Endothelial cell of umbilical vein (primary cell): ENCODE measurements around the gene ATG10. TPM values are rescaled to one million over a fixed set of nuclear protein-coding genes. Genes with fewer than 3 reads are reported as not detected.
"Not testable (repeated sequence)": the region's sequence is repeated elsewhere in the genome, so short reads cannot be mapped to it uniquely, and the experiment has no call there.

Experiments used
- BruUV-seq: library from RNA; stranded (reverse); fragments of 400-500 nt; replicated peaks from 2 replicates; lab custom pipeline; 2021; lab: Mats Ljungman, UMichigan
- CTCF ChIA-PET: fragments of 300-600, 350-600 bp; sonication (Branson Sonifier 250); formaldehyde crosslinking; loops from one replicate; lab custom pipeline; 2021; ENCODE audit warnings: antibody characterized with exemption, inconsistent platforms; lab: Charles Lee
- POLR2A ChIA-PET: fragments of 300-600, 350-600 bp; sonication (Branson Sonifier 250); formaldehyde crosslinking; loops from one replicate; lab custom pipeline; 2021; ENCODE audit warnings: antibody characterized with exemption, inconsistent platforms; lab: Charles Lee
- DNase-seq: peaks from one replicate; pipeline ENCODE4 v3.0.0-alpha.2; 2011; ENCODE audit warnings: low read depth, low spot score
- FAIRE-seq: peaks from 2 replicates; lab custom pipeline; 2011; peaks lifted over from hg19 to GRCh38; lab: Jason Lieb, UNC
- H2AFZ ChIP-seq: 2 replicates; pipeline ENCODE4 v1.6.0; 2012; ENCODE audit warnings: low read depth, low read length, control low read depth, inconsistent platforms
- H3K27ac ChIP-seq: 2 replicates; pipeline ENCODE4 v1.5.1; 2011; ENCODE audit warnings: low read depth, mild to moderate bottlenecking, control low read depth, low read length, moderate library complexity; ENCODE audit not compliant: insufficient read depth
- H3K27me3 ChIP-seq, 2 experiments: 2 replicates each; pipeline versions ENCODE4 v1.6.0 to v1.6.1; 2011; ENCODE audit warnings: low read length in 2 of 2, mixed read lengths in 1 of 2; ENCODE audit not compliant: control insufficient read depth in 2 of 2, insufficient read depth in 2 of 2
- H3K36me3 ChIP-seq, 2 experiments: 2 replicates in 1 of 2; 3 replicates in 1 of 2; pipeline ENCODE4 v1.5.1; 2011; ENCODE audit warnings: low read length in 2 of 2, mild to moderate bottlenecking in 1 of 2, moderate library complexity in 1 of 2; ENCODE audit not compliant: control insufficient read depth in 2 of 2, insufficient read depth in 2 of 2; ENCODE audit errors: extremely low read depth in 1 of 2
- H3K4me1 ChIP-seq: 3 replicates; pipeline ENCODE4 v1.5.1; 2011; ENCODE audit warnings: mild to moderate bottlenecking, low read length; ENCODE audit not compliant: control insufficient read depth, insufficient read depth; ENCODE audit errors: extremely low read depth
- H3K4me2 ChIP-seq: 2 replicates; pipeline ENCODE4 v1.6.1; 2011; ENCODE audit warnings: low read length, control low read depth, mixed read lengths; ENCODE audit not compliant: insufficient read depth
- H3K4me3 ChIP-seq, 3 experiments: fragments of 200-600 bp in 1 of 3; sonication (generic), shearing (Covaris generic) in 1 of 3; replicated peaks in 1 of 3; 2 replicates each; pipeline ENCODE4 v1.5.1; 2011 to 2016; ENCODE audit warnings: control low read depth in 3 of 3, low read length in 3 of 3, mild to moderate bottlenecking in 2 of 3, inconsistent platforms in 1 of 3, low read depth in 1 of 3, moderate library complexity in 1 of 3; ENCODE audit not compliant: insufficient read depth in 1 of 3
- H3K79me2 ChIP-seq: 2 replicates; pipeline ENCODE4 v1.6.0; 2012; ENCODE audit warnings: low read length, inconsistent platforms; ENCODE audit not compliant: control insufficient read depth, insufficient read depth
- H3K9ac ChIP-seq: replicated peaks from 2 replicates; pipeline ENCODE3; 2011; ENCODE audit warnings: low read length, control low read depth; ENCODE audit not compliant: insufficient read depth; ENCODE audit errors: extremely low read depth
- H3K9me1 ChIP-seq: replicated peaks from 3 replicates; pipeline ENCODE4 v1.6.0; 2011; ENCODE audit warnings: mild to moderate bottlenecking, low read length; ENCODE audit not compliant: control insufficient read depth, insufficient read depth; ENCODE audit errors: extremely low read depth
- H3K9me3 ChIP-seq: replicated peaks from 2 replicates; pipeline ENCODE4 v1.5.1; 2012; ENCODE audit warnings: low read length, inconsistent platforms; ENCODE audit not compliant: control insufficient read depth, insufficient read depth
- H4K20me1 ChIP-seq: replicated peaks from 2 replicates; pipeline ENCODE3; 2011; ENCODE audit warnings: mild to moderate bottlenecking, low read length; ENCODE audit not compliant: control insufficient read depth, insufficient read depth; ENCODE audit errors: extremely low read depth
- EZH2 ChIP-seq: IDR thresholded peaks from 2 replicates; pipeline ENCODE4 v1.6.1; 2012; ENCODE audit warnings: borderline replicate concordance, low read depth, mild to moderate bottlenecking, moderate library complexity, low read length, inconsistent platforms; ENCODE audit not compliant: severe bottlenecking
- FOS ChIP-seq: IDR thresholded peaks from 2 replicates; pipeline ENCODE4 v1.6.1; 2011; ENCODE audit warnings: mild to moderate bottlenecking, low read length, moderate library complexity, borderline replicate concordance; ENCODE audit not compliant: insufficient read depth
- GATA2 ChIP-seq: IDR thresholded peaks from 2 replicates; pipeline ENCODE4 v1.7.0; 2011; ENCODE audit warnings: low read depth, mild to moderate bottlenecking, moderate library complexity, mixed read lengths, low read length; ENCODE audit not compliant: insufficient read length, insufficient read depth
- JUN ChIP-seq: IDR thresholded peaks from 2 replicates; pipeline ENCODE4 v1.6.1; 2011; ENCODE audit warnings: borderline replicate concordance, low read depth; ENCODE audit not compliant: insufficient read length, insufficient read depth
- MYC ChIP-seq: IDR thresholded peaks from one replicate; pipeline ENCODE4 v1.6.1; 2011; ENCODE audit warnings: mild to moderate bottlenecking, low read depth, low read length
- POLR2A ChIP-seq: IDR thresholded peaks from 2 replicates; pipeline ENCODE4 v1.6.1; 2012; ENCODE audit warnings: low read depth, mild to moderate bottlenecking, control low read depth, low read length
- POLR2AphosphoS5 ChIP-seq: IDR thresholded peaks from 2 replicates; pipeline ENCODE4 v1.6.1; 2012; ENCODE audit warnings: low read depth, mild to moderate bottlenecking, control low read depth, low read length, moderate library complexity; ENCODE audit not compliant: insufficient read depth
- dilution Hi-C: fragments of 300-500 bp; cut with MboI; formaldehyde crosslinking; loops from one replicate; pipeline ENCODE4 v1.15.0; 2019; ENCODE audit warnings: low sequenced_read_pairs; ENCODE audit not compliant: extremely low pct_ligation_motif_present
- intact Hi-C: fragments of 100-400 bp; cut with micrococcal nuclease; formaldehyde crosslinking; loops from one replicate; pipeline ENCODE4 v1.10.0; 2022
- polyA plus RNA-seq, 4 experiments: library from polyadenylated mRNA; depleted of rRNA in 3 of 4; stranded (reverse) in 3 of 4; unstranded in 1 of 4; fragments of >200 nt; gene quantifications; 2 replicates each; pipeline versions ENCODE4 v1.2.1 to v1.2.3, GENCODE V29; 2011 to 2012; ENCODE audit warnings: missing spikeins in 1 of 4
- total RNA-seq: library from RNA; stranded (reverse); gene quantifications from 2 replicates; pipeline ENCODE4 v1.2.3, GENCODE V29; 2021
- TF ChIP-seq, protein P1 (sequence below): IDR thresholded peaks from 2 replicates; pipeline ENCODE4 v1.6.1; 2011; ENCODE audit not compliant: insufficient read depth, insufficient read length
- TF ChIP-seq, protein P2 (sequence below), 2 donors: IDR thresholded peaks; 1 replicate in 1 of 2; 2 replicates in 1 of 2; pipeline ENCODE4 v1.5.1; 2011; ENCODE audit warnings: low read length in 2 of 2, mild to moderate bottlenecking in 2 of 2, moderate library complexity in 2 of 2, control low read depth in 1 of 2, inconsistent platforms in 1 of 2, low read depth in 1 of 2; ENCODE audit not compliant: insufficient read depth in 1 of 2; ENCODE audit errors: extremely low read depth in 1 of 2

Gene ATG10
- total and polyA plus RNA-seq, 2 donors (not counting 3 experiments of a cell fraction or from before 2014, with no cell fraction given) = 1.6 to 3.9 TPM

DNA sequence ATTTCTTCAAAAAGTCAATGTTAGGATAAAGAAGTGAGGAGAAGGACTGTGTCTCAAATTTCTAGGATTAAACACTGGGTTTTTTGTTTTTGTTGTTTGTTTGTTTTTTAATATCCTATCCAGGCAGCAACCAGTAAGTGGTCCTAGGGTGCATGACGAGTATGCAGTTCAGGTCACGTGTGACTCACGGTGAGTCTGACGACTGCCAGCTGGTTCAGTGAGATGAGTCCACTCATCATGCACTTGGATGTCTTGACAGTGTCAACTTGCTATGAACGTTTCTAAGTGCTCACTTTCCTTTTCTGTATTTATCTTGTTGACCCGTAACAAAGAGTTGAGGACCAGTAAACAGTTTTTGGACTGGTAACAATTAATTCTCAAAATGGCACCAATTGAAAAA, 32.7 kb downstream of the ATG10 start:
- H3K27ac ChIP-seq = no peak overlapping the region
- FAIRE-seq (no peak), DNase-seq (no peak)
- H3K79me2 ChIP-seq = no peaks in the 10 kb centered on the region
- H3K4me2 ChIP-seq = no peak overlapping the region
- H4K20me1 ChIP-seq = no peaks in the 10 kb centered on the region
- no peaks in the 10 kb centered on the region for H3K9me3 ChIP-seq
- H3K36me3 ChIP-seq = no peaks in the 10 kb centered on the region
- no peak overlapping the region for H2AFZ ChIP-seq
- ChIA-PET CTCF (no interaction called here), POLR2A (no interaction called here)
- no peaks in the 10 kb centered on the region for H3K27me3 ChIP-seq
- no peaks in the 10 kb centered on the region for H3K9me1 ChIP-seq
- H3K4me3 ChIP-seq = no peak overlapping the region
- intact Hi-C loops = no loop called here
- dilution Hi-C loops = no loop called here
- no peaks in the 10 kb centered on the region for H3K4me1 ChIP-seq
- no peak for TF ChIP-seq FOS
- no peak for TF ChIP-seq JUN
- TF ChIP-seq, protein P1, sequence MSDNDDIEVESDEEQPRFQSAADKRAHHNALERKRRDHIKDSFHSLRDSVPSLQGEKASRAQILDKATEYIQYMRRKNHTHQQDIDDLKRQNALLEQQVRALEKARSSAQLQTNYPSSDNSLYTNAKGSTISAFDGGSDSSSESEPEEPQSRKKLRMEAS = no peak
- no peak for TF ChIP-seq POLR2AphosphoS5
- TF ChIP-seq POLR2A = no peak
- TF ChIP-seq, protein P2, sequence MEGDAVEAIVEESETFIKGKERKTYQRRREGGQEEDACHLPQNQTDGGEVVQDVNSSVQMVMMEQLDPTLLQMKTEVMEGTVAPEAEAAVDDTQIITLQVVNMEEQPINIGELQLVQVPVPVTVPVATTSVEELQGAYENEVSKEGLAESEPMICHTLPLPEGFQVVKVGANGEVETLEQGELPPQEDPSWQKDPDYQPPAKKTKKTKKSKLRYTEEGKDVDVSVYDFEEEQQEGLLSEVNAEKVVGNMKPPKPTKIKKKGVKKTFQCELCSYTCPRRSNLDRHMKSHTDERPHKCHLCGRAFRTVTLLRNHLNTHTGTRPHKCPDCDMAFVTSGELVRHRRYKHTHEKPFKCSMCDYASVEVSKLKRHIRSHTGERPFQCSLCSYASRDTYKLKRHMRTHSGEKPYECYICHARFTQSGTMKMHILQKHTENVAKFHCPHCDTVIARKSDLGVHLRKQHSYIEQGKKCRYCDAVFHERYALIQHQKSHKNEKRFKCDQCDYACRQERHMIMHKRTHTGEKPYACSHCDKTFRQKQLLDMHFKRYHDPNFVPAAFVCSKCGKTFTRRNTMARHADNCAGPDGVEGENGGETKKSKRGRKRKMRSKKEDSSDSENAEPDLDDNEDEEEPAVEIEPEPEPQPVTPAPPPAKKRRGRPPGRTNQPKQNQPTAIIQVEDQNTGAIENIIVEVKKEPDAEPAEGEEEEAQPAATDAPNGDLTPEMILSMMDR (IDR thresholded peaks at IDR 0.05; ENCODE audit: extremely low read depth in 1 of 2, insufficient read depth in 1 of 2, low read depth in 1 of 2, low read length in 2 of 2) = no peak
- TF ChIP-seq GATA2 = no peak
- TF ChIP-seq MYC = no peak
- no peak for TF ChIP-seq EZH2
- BruUV-seq = no TSS peak
- H3K9ac ChIP-seq = no peak overlapping the region

DNA sequence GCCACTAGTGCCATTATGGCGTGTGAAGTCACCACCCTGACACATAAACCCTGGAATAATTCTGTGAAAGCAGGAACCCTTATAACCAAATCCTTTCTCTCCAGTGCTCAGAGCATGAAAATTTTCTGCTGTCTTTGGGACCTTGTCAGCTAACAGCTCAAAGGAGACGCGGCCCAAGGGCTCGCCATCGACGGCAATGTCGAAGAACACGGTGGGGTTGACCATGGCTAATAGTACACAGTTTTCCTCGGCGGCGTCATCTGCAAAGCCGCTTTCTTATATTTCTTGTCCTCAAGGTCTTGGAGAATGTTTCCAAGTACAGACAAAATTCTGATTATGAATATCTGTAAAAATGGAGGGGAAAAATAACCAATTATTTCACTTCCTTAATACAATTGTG, 38.0 kb downstream of the ATG10 start:
- intact Hi-C loops, BruUV-seq, CTCF ChIA-PET, dilution Hi-C loops, DNase-seq, POLR2A ChIA-PET, H3K27ac ChIP-seq, FAIRE-seq, H3K4me2 ChIP-seq, H3K9me3 ChIP-seq, H3K9ac ChIP-seq, H3K9me1 ChIP-seq, H3K27me3 ChIP-seq, H4K20me1 ChIP-seq, H3K4me1 ChIP-seq, H3K36me3 ChIP-seq, H3K4me3 ChIP-seq, H3K79me2 ChIP-seq, H2AFZ ChIP-seq: not testable (repeated sequence)
